NB4 (cell line): ENCODE results near the gene DPP10.

Experiments used
- CTCF ChIP-seq: IDR thresholded peaks from one replicate; pipeline ENCODE4 v1.5.1; 2012; ENCODE audit warnings: low read depth, low read length
- POLR2A ChIP-seq: IDR thresholded peaks from 2 replicates; pipeline ENCODE4 v1.6.1; 2011; ENCODE audit warnings: mild to moderate bottlenecking; ENCODE audit not compliant: insufficient read length; ENCODE audit errors: extremely low read depth

DNA sequence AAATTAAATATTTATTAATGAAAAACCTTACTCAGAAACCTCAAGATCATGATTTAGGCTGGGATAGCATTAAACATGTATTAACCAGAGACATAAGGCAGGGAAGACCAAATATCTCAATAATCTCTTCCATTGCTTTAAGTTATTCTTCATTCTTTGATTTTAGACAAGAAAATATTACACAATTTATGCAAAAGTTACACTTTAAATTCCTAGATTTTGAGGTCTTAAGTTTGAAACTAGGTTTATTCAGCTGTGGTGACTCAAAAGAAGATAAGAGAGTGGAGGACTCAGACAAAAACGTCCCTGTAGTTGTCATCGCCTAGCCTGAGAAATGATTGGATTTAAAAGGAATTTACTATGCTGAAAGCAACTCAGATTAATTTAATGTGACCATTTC, 1110.3 kb downstream of the DPP10 start:
- no peak for TF ChIP-seq POLR2A
- TF ChIP-seq CTCF, result no peak
